Measurements from ENCODE around the gene SPAG5.

SPAG5 gene

DNA sequence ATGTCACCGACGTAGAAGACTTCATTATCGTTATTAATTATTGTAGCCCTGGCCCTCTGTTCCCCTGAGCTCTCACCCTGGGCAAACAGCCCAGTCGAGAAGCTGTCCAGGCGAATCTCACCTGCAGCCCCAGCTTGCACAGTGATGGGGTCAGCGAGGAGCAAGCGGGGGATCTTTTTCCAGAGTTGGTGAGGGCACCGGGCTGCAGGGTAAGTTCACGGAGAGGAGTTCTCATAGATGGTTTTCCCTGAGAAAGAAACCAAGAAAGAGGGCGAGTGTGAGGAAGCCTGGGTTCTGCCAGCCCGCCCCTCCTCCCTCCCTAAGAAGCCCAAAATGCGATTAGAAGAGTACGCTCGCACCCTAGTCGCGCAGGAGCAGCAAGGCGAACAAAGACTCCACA is 436 bp downstream of the SPAG5 start:
- ChIA-PET POLR2A (interaction anchor here (0.9 kb wide), 1 partner anchor 27 kb away, joined by 3 read pairs; the partner anchor contains the start of gene PIGS), CTCF (interaction anchor here (1.5 to 2.6 kb wide), 4 partner anchors 14 to 51 kb away, joined by 4 to 9 read pairs (median 7); partner anchors contain the start of gene RSKR)
- TF ChIP-seq CTCF (IDR thresholded peaks at IDR 0.05; ENCODE audit: control extremely low read depth, extremely low read depth, low read depth, missing control alignments): no peak
- no peak for DNase-seq (ENCODE audit: extremely low spot score)

- DNase-seq (ENCODE audit: extremely low spot score): no peak
- POLR2A ChIA-PET: interaction anchor here (0.6 to 0.9 kb wide), 4 partner anchors 8 to 113 kb away, joined by 3 to 4 read pairs (median 3); partner anchors contain the start of gene PIGS
- CTCF ChIA-PET: interaction anchor here (1.5 to 2.7 kb wide), 5 partner anchors 14 to 51 kb away, joined by 4 to 9 read pairs (median 7); partner anchors contain the start of genes ALDOC and RSKR
- no peak for TF ChIP-seq CTCF (IDR thresholded peaks at IDR 0.05; ENCODE audit: control extremely low read depth, extremely low read depth, low read depth, missing control alignments)
These were observed 1.0 kb downstream of the SPAG5 start for GRCh38 chr17:28597606-28598383.

- POLR2A ChIA-PET: interaction anchor here (1.1 kb wide), 1 partner anchor 17 kb away, joined by 3 read pairs; no protein-coding TSS in a partner anchor
- CTCF ChIA-PET: interaction anchor here (0.6 to 2.4 kb wide), 7 partner anchors 12 to 361 kb away, joined by 3 to 6 read pairs (median 3); partner anchors contain the start of genes ALDOC and PIGS
- no peak for TF ChIP-seq CTCF (IDR thresholded peaks at IDR 0.05; ENCODE audit: control extremely low read depth, extremely low read depth, low read depth, missing control alignments)
- no peak for DNase-seq (ENCODE audit: extremely low spot score)
These were observed 6.6 kb downstream of the SPAG5 start for GRCh38 chr17:28592260-28592659.

DNA sequence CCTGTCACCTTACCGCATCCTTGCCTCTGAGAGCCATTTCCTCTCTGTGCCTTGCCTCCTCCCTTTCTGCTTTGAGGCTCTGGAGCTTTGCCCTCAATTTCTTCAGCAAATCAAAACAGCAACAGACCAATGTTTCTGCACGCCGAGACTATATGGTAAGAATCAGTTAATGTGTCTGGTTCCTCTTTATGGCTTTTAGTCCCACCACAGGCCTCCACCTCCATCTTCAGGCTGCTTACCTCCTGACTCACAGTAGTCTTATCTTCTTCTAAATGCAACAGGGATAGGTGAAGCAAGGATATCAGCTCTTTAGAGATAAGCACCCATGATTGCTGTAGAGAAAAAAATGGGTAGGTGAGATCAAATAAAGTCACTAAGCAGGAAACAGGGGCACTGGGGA is 13.0 kb downstream of the SPAG5 start:
- no peak for DNase-seq (ENCODE audit: extremely low spot score)
- POLR2A ChIA-PET: no interaction called here
- CTCF ChIA-PET: interaction anchor here (1.2 to 2.8 kb wide), 2 partner anchors 12 to 38 kb away, joined by 3 to 7 read pairs; no protein-coding TSS in a partner anchor
- no peak for TF ChIP-seq CTCF (IDR thresholded peaks at IDR 0.05; ENCODE audit: control extremely low read depth, extremely low read depth, low read depth, missing control alignments)

GRCh38 chr17:28584434-28584833 is 14.4 kb downstream of the SPAG5 start:
- ChIA-PET CTCF (interaction anchor here (0.6 to 2.8 kb wide), 4 partner anchors 13 to 37 kb away, joined by 3 to 7 read pairs (median 5); partner anchors contain the start of gene PIGS), POLR2A (interaction anchor here (1.1 kb wide), 1 partner anchor 8 kb away, joined by 5 read pairs; the partner anchor contains the start of gene ALDOC)
- TF ChIP-seq CTCF (IDR thresholded peaks at IDR 0.05; ENCODE audit: control extremely low read depth, extremely low read depth, low read depth, missing control alignments): no peak
- no peak for DNase-seq (ENCODE audit: extremely low spot score)

GRCh38 chr17:28582513-28582912 is 16.3 kb downstream of the SPAG5 start:
- DNase-seq (ENCODE audit: extremely low spot score): no peak
- POLR2A ChIA-PET: interaction anchor here (1.0 kb wide), 1 partner anchor 8 kb away, joined by 3 read pairs; no protein-coding TSS in a partner anchor
- no peak for TF ChIP-seq CTCF (IDR thresholded peaks at IDR 0.05; ENCODE audit: control extremely low read depth, extremely low read depth, low read depth, missing control alignments)
- CTCF ChIA-PET: interaction anchor here (0.7 kb wide), 1 partner anchor 41 kb away, joined by 3 read pairs; no protein-coding TSS in a partner anchor

All from GM10248 (cell line).